Measurements from ENCODE around the gene SV2C.
"Not testable (repeated sequence)": the region's sequence is repeated elsewhere in the genome, so short reads cannot be mapped to it uniquely, and the experiment has no call there.

SV2C gene

DNA sequence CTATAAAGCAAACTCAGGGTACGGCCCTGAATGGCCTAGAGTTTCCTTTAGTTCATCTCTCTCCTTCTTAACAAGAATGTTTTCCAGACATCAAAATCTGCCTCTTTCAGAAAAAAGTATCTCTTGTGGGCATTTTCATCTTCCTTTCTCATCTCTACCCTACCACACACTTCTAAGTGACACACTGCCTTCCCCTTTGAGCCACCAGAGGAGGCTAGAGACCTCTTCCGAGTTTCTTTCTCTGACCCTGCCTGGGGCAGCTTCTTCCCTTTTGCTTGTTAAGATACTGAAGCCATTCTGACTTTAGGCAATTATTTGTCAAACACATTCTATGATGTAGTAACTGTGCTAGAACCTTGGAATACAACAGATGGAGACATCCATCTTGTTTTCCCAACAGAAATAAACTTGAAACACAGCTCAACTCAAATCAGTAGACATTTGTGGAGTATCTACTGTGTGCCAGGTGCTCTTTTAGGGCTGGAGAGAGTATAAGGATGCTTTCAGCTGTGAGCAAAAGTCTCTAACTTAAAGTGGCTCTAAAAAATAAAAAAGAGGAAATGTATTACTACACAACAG, 8.6 kb upstream of the SV2C start:
- Histone ChIP-seq H3K27ac (ENCODE audit: low read depth, low read length) (no peak overlapping the region), H3K36me3 (ENCODE audit: control insufficient read depth, insufficient read depth, low read length) (no peaks in the 10 kb centered on the region), H3K27me3 (ENCODE audit: control insufficient read depth, insufficient read depth, low read length) (peaks cover 50% of the 10 kb centered on the region), H3K9ac (ENCODE audit: low read length) (no peak overlapping the region), H3K4me1 (ENCODE audit: control insufficient read depth, insufficient read depth, low read length) (no peaks in the 10 kb centered on the region), H3K4me3 (ENCODE audit: low read depth, low read length) (no peak overlapping the region), H3K9me3 (ENCODE audit: control insufficient read depth, insufficient read depth, low read depth, low read length) (no peaks in the 10 kb centered on the region)

DNA sequence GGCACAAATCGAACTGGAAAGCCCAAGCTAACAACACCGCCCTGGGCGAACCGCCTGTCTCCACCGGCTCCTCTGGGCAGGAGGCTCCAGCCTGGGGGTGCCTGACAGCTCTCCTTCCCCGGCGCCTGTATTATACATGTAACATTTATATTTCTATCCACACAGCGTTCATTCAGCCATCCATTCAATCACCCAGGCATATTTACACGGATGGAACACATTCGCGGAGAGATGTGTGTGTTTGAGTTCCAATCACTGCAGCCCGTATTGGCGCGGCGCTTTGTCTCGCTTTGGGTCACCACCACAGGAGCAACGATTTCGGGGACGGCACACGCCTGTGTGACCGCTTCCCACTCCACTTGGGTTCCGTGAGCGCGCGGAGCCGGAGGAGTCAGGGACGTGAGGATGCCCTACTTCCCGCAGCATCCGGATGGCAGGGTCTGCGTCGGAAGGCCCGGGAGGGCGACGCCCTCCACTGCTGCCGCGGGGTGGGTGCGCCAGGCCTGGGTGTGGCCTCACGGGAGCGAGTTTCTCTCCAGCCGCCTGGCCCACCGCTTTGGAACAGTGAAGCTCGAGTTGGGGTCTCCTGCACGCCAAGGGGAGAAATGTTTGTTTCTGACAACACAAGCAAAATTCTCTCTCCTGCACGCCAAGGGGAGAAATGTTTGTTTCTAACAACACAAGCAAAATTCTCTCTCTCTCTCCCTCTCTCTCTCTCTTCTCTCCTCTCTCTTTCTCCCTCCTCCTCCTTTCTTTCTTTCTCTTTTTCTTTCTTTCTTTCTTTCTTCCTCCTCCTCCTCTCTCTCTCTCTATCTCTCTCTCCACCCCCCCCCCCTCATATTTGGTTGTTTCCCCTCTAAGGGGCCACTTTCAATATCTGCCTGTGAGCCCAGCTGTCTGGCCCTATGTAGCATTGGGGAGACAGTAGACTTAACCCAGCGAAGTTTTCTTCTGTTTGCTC, 1.1 kb upstream of the SV2C start:
- H3K4me1 ChIP-seq (ENCODE audit: control insufficient read depth, insufficient read depth, low read length): peaks cover 15% of the 10 kb centered on the region; the same call in 1 of the 2 replicates
- peak overlapping the region; percentile 74 for H3K4me3 ChIP-seq (ENCODE audit: low read depth, low read length)
- peaks cover 98% of the 10 kb centered on the region for H3K27me3 ChIP-seq (ENCODE audit: control insufficient read depth, insufficient read depth, low read length)
- H3K9ac ChIP-seq (ENCODE audit: low read length): no peak overlapping the region
- no peak overlapping the region for H3K27ac ChIP-seq (ENCODE audit: low read depth, low read length)
- no peaks in the 10 kb centered on the region for H3K36me3 ChIP-seq (ENCODE audit: control insufficient read depth, insufficient read depth, low read length)
- no peaks in the 10 kb centered on the region for H3K9me3 ChIP-seq (ENCODE audit: control insufficient read depth, insufficient read depth, low read depth, low read length)

DNA sequence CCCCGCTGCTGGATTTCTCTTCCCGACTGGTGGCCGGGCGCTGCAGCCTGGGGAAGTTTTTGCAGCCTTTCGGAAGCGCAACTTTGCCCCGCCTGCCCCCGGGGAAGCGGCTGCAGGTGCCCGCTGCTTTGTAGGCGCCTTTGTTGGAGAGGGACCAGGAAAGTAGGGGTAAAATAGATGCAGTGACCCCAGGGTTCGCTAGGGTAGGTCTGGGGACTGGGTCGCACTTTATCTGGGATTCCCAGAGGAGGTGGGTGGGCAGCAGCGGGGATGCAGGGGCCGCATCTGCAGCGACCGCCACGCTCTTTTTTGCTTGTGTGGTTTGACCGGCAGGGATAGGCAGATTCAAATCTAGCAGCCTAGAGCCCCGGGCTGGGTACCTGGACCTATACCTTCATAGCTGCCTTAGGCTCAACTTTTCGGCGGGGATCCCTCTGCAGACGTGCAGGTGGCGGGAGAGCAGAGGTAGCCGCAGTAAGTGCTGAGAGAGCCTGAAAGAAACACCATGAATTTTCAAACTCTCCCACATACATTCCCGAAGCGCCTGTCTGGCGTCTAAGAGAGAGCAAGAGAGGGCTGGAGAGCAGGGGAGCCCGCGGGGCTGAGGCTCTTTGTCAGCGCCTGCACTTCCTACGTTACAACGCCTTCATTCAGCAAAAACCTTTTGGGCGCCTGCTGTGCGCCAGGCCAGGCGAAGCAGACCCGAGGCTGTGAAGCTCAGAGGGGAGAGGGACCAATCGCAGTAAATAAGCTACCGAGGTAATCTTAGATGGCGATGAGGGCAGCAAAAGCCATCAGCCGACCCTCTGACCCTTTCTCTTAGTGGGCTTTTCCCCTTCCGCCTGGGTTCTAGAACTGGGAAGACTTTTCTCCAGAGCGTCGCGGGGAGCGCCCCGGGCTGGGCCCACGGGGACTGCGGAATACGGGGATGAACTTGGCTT, 642 bp downstream of the SV2C start:
- Histone ChIP-seq H3K27ac (ENCODE audit: low read depth, low read length) (no peak overlapping the region), H3K9ac (ENCODE audit: low read length) (no peak overlapping the region), H3K9me3 (ENCODE audit: control insufficient read depth, insufficient read depth, low read depth, low read length) (no peaks in the 10 kb centered on the region), H3K27me3 (ENCODE audit: control insufficient read depth, insufficient read depth, low read length) (peaks cover 90% of the 10 kb centered on the region), H3K4me1 (ENCODE audit: control insufficient read depth, insufficient read depth, low read length) (peaks cover 15% of the 10 kb centered on the region; the same call in 1 of the 2 replicates), H3K36me3 (ENCODE audit: control insufficient read depth, insufficient read depth, low read length) (no peaks in the 10 kb centered on the region), H3K4me3 (ENCODE audit: low read depth, low read length) (peak overlapping the region; percentile 74)

GRCh38 chr5:76084496-76085242, 1.5 kb downstream of the SV2C start:
- Histone ChIP-seq H3K27me3 (ENCODE audit: control insufficient read depth, insufficient read depth, low read length) (peaks cover 82% of the 10 kb centered on the region), H3K9ac (ENCODE audit: low read length) (no peak overlapping the region), H3K4me1 (ENCODE audit: control insufficient read depth, insufficient read depth, low read length) (peaks cover 15% of the 10 kb centered on the region; the same call in 1 of the 2 replicates), H3K36me3 (ENCODE audit: control insufficient read depth, insufficient read depth, low read length) (no peaks in the 10 kb centered on the region), H3K27ac (ENCODE audit: low read depth, low read length) (no peak overlapping the region), H3K9me3 (ENCODE audit: control insufficient read depth, insufficient read depth, low read depth, low read length) (no peaks in the 10 kb centered on the region), H3K4me3 (ENCODE audit: low read depth, low read length) (peak overlapping the region; percentile 74)

- H3K27ac ChIP-seq (ENCODE audit: low read depth, low read length): no peak overlapping the region
- no peaks in the 10 kb centered on the region for H3K9me3 ChIP-seq (ENCODE audit: control insufficient read depth, insufficient read depth, low read depth, low read length)
- H3K36me3 ChIP-seq (ENCODE audit: control insufficient read depth, insufficient read depth, low read length): no peaks in the 10 kb centered on the region
- H3K9ac ChIP-seq (ENCODE audit: low read length): no peak overlapping the region
- peaks cover 15% of the 10 kb centered on the region; the same call in 1 of the 2 replicates for H3K4me1 ChIP-seq (ENCODE audit: control insufficient read depth, insufficient read depth, low read length)
- peaks cover 76% of the 10 kb centered on the region for H3K27me3 ChIP-seq (ENCODE audit: control insufficient read depth, insufficient read depth, low read length)
- peak overlapping the region; percentile 74 for H3K4me3 ChIP-seq (ENCODE audit: low read depth, low read length)
These were observed 2.0 kb downstream of the SV2C start for GRCh38 chr5:76085243-76085579.

DNA sequence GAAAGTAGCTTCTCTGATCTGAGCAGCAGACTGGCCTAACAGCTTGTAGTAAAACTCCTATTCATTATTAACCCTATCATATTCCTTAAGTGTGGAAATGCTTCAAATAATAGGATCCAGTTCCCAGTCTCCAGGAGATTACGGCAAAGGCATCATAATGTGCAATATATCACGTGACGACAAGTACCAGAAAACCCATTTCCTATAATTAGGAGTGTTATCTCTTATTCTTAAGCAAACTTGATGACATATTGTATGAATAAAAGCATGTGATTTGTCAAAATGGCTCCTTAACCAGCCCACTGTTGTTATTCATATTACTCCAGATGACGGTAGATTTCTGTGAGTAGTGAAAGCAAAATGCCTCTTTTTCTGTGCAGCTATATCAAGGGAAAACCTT, 2.9 kb downstream of the SV2C start:
- Histone ChIP-seq H3K27ac (ENCODE audit: low read depth, low read length) (no peak overlapping the region), H3K9ac (ENCODE audit: low read length) (no peak overlapping the region), H3K4me1 (ENCODE audit: control insufficient read depth, insufficient read depth, low read length) (peaks cover 15% of the 10 kb centered on the region; the same call in 1 of the 2 replicates), H3K4me3 (ENCODE audit: low read depth, low read length) (no peak overlapping the region), H3K9me3 (ENCODE audit: control insufficient read depth, insufficient read depth, low read depth, low read length) (no peaks in the 10 kb centered on the region), H3K27me3 (ENCODE audit: control insufficient read depth, insufficient read depth, low read length) (peaks cover 67% of the 10 kb centered on the region), H3K36me3 (ENCODE audit: control insufficient read depth, insufficient read depth, low read length) (no peaks in the 10 kb centered on the region)

- H3K36me3 ChIP-seq (ENCODE audit: control insufficient read depth, insufficient read depth, low read length); H3K27ac ChIP-seq (ENCODE audit: low read depth, low read length); H3K9me3 ChIP-seq (ENCODE audit: control insufficient read depth, insufficient read depth, low read depth, low read length); H3K9ac ChIP-seq (ENCODE audit: low read length); H3K4me3 ChIP-seq (ENCODE audit: low read depth, low read length); H3K4me1 ChIP-seq (ENCODE audit: control insufficient read depth, insufficient read depth, low read length): not testable (repeated sequence)
- H3K27me3 ChIP-seq (ENCODE audit: control insufficient read depth, insufficient read depth, low read length): peaks cover 40% of the 10 kb centered on the region
These were observed 6.0 kb downstream of the SV2C start for GRCh38 chr5:76089156-76089555.

GRCh38 chr5:76091351-76091750, 8.2 kb downstream of the SV2C start:
- H3K27ac ChIP-seq (ENCODE audit: low read depth, low read length): no peak overlapping the region
- H3K4me3 ChIP-seq (ENCODE audit: low read depth, low read length): no peak overlapping the region
- H3K27me3 ChIP-seq (ENCODE audit: control insufficient read depth, insufficient read depth, low read length): peaks cover 19% of the 10 kb centered on the region
- H3K9me3 ChIP-seq (ENCODE audit: control insufficient read depth, insufficient read depth, low read depth, low read length): no peaks in the 10 kb centered on the region
- no peak overlapping the region for H3K9ac ChIP-seq (ENCODE audit: low read length)
- H3K4me1 ChIP-seq (ENCODE audit: control insufficient read depth, insufficient read depth, low read length): no peaks in the 10 kb centered on the region
- no peaks in the 10 kb centered on the region for H3K36me3 ChIP-seq (ENCODE audit: control insufficient read depth, insufficient read depth, low read length)

GRCh38 chr5:76099286-76099702, 16.1 kb downstream of the SV2C start:
- Histone ChIP-seq H3K27ac (ENCODE audit: low read depth, low read length) (no peak overlapping the region), H3K9ac (ENCODE audit: low read length) (no peak overlapping the region), H3K4me3 (ENCODE audit: low read depth, low read length) (no peak overlapping the region), H3K9me3 (ENCODE audit: control insufficient read depth, insufficient read depth, low read depth, low read length) (no peaks in the 10 kb centered on the region), H3K4me1 (ENCODE audit: control insufficient read depth, insufficient read depth, low read length) (no peaks in the 10 kb centered on the region), H3K36me3 (ENCODE audit: control insufficient read depth, insufficient read depth, low read length) (no peaks in the 10 kb centered on the region), H3K27me3 (ENCODE audit: control insufficient read depth, insufficient read depth, low read length) (peaks cover 7% of the 10 kb centered on the region; the same call in 1 of the 2 replicates)

GRCh38 chr5:76099756-76100155, 16.6 kb downstream of the SV2C start:
- H3K27ac ChIP-seq (ENCODE audit: low read depth, low read length): no peak overlapping the region
- H3K9ac ChIP-seq (ENCODE audit: low read length): no peak overlapping the region
- no peak overlapping the region for H3K4me3 ChIP-seq (ENCODE audit: low read depth, low read length)

More at GRCh38 chr5:76099756-76100155, 16.6 kb downstream of the SV2C start:
- Histone ChIP-seq H3K36me3 (ENCODE audit: control insufficient read depth, insufficient read depth, low read length) (no peaks in the 10 kb centered on the region), H3K4me1 (ENCODE audit: control insufficient read depth, insufficient read depth, low read length) (no peaks in the 10 kb centered on the region), H3K9me3 (ENCODE audit: control insufficient read depth, insufficient read depth, low read depth, low read length) (no peaks in the 10 kb centered on the region), H3K27me3 (ENCODE audit: control insufficient read depth, insufficient read depth, low read length) (peaks cover 7% of the 10 kb centered on the region; the same call in 1 of the 2 replicates)

Data from HUES6 (cell line).